HG03135 (cell line): ENCODE data around the gene SLC23A2.
"Not testable (repeated sequence)": the region's sequence is repeated elsewhere in the genome, so short reads cannot be mapped to it uniquely, and the experiment has no call there.

Source experiments
- ATAC-seq: cut with Tn5 transposase; IDR thresholded peaks from one replicate; pipeline ENCODE4 v1.9.1; 2021; ENCODE audit warnings: mild to moderate bottlenecking, moderate library complexity; ENCODE audit not compliant: unreplicated experiment

The SLC23A2 gene

DNA sequence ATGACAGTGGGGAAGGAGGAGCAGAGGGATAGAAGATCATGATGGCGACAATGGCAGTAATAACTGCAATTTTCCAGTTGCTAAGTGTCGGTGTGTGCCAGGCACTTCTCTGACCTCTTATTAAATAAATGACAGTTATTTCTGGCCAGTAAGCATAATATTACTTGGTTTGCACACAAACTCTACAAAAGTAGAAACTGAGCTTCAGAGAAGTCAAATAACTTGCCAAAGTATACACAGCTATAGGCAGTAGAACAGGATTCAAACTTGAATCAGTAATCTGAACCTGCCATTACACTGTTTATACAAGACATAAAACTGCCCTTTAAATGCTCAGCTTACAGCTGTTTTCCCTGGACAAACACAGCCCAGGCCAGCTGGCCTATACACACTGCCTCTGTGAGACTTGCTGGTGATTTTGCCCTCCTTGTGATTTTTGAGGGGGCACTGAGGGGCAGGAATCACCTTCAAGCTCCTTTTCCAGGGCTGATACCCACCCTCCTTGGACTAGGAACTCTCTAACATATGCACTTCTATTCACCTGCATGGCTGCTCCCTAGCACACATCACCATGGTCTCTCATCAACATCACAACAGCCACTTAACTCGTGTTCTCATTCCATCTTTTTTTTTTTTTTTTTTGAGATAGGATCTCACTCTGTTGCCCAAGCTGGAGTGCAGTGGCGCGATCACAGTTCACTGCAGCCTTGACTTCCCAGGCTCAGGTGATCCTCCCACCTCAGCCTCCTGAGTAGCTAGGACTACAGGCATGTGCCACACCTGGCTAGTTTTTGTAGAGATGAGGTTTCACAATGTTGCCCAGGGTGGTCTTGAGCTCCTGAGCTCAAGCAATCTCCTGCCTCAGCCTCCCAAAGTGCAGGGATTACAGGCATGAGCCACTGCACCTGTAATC, 63.6 kb downstream of the SLC23A2 start:
- ATAC-seq, result no peak

DNA sequence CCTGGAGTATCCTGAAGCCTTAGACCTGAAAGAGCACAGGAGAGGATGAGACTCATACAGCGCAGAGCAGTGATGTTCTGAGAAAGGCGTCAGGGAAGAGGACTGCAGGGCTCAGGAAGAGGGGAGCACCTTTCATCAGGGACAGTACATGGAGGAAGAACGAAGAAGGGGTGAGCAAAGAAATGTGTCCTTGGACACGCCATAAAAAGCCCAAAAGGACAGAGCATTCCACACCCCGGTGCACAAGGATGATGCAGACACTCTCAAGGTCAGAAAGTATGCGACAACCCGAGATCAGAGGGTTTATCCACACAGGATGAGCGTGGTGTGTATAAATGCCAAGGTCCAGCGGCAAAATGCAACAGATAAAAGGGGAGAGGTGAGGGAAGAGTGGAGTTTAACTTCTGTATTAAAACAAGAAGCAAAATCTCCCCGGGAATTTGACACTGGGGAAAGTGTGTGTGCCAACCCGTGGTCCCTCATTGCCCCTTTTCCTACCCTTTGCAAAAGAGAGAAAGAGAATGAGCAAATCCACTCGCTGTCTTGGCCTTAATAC, 64.4 kb downstream of the SLC23A2 start:
- ATAC-seq, result no peak

DNA sequence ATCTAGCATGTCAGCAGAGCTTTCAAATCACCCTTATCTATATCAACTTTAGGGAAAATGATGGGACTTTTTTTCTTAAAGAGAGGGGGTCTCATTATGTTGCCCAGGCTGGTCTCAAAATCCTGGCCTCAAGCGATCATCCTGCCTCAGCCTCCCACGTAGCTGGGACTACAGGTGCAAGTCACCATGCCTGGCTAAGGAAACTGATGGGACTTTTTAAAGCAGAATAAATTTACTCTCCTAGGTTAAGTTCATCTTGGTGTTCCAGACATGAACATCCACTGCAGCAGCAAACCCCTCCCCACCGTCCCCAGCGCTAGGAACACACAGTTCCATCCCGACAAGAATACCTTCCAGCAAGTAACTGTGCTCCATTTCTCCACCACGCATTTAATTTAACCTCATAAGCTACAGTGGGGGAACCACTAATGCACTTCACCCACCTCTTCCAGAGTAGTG, 64.9 kb downstream of the SLC23A2 start:
- ATAC-seq, result no peak

DNA sequence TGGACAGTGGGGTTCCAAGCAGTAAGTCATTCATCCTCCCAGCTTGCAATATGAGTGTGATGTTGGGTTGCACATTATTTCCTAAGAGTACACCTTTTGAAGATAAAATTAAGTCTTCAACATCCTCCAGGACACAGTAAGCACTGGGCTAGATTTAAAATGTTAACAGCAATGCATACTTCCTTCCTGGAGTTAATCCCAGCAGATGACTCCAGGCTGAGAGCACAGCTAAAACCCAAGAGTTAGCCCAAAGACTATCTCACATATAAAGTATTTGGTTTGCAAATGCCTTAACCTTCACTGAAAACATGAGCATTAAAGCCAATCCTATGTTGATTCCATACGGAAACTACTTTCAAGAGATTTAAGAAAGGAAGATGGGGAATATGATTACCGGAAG, 69.2 kb downstream of the SLC23A2 start:
- no peak for ATAC-seq

DNA sequence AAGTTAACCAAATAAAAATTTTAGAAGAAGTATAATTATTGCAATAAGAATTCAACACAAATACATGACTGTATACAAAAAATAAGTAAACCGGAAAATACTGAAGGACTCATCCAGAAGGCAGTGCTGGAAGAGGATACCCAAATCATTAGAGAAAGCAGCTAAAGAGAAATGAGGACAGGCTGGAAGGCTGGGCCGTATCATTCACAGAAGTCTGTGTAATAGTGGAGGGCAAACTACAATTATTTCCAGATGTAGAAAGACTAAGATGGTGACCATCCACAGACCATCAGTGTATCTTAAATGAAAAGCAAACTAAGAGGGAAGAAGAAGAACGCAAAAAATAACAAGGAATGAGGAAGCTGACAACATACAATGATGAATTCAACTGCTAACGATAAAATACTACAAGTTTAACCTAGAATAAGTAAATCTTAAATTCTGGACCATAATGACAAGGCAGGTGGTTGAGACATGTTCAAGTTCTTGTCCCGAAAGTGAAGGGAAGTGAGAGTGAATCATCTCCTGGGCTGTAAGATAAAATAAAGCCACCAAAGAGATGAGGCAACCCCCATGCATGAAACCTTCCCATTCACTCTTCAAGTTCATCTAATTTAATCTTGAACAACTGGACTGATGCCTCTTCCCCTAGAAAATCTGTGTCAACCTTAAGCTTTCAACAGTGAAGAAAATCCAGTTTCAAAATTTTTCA, 71.5 kb downstream of the SLC23A2 start:
- no peak for ATAC-seq

DNA sequence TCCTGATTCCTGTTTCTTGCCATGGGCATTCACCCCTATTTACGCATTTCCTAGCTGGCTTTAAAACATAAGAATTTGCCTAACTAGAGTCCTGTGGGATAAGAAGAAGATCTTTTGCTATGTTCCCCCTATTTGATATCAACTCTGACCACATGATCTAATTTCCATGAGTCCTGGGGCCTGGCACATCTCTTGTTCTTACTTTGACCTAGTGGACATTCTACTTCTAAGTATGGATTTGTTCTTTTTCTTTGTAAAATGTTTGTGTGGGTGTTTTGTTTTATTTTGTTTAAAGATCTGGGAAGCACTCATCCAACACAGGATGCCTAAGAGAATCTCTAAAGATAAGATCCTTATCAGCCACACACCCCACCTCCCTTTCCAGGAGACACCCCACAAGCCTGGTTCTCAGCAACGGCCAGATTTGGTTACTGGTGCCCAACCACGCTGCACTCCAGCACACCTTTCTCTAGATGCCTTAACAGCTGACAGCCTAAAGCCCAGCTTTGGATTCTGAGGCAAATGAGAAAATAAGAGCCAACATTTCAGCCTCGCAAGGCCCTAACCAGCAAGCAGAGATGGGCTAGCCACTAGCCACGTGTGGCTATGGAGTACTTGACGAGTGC, 74.7 kb downstream of the SLC23A2 start:
- no peak for ATAC-seq

DNA sequence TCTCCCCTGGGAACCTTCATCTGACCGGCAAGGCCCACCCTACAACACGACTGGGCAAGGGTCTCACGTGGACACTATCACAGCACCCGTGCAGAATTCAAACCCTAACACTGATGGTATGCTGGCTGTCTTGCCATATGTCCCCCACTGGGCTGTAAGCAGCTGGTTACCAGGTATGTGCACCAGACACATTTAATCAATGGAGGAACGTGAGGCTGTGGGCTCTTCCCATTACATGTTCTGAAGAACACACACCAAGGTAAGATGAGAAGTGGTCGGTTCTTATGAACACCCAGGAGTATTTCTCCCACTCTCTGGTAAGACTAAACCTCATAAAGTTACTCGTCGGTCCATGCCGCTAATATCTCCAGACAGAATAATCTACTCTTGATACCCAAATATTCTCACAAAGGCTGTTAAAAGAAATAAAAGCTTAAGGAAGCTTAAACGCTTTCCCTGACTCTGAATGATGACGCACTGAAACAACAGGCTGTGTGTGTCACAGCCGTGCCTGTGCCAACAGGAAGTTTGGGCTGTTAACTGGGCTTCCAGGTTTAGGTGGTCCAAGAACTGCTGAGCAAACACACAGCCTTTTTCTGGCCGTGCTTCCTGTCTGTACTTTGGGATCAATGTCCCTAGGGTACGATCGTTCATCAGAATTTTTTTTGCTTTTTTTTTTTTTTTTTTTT, 75.3 kb downstream of the SLC23A2 start:
- ATAC-seq, result no peak

DNA sequence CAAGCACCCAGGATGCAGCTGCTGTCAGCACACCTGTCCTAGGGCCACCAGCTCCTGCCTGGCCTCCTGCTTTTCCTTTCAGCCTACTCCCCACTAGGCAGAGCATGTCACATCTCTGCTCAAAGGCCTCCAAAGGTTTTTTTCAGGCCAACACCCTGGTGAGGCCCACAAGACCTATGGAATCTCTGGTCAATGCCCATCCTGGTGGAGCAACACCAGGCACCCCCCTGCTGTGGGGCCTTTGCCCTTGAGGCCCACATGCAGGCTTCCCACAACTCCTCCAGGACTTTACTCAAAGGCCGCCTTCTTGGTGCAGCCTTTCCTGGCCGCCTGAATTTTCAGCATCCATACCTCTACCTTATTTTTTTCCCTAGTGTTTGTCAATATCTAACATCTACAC, 76.9 kb downstream of the SLC23A2 start:
- no peak for ATAC-seq

DNA sequence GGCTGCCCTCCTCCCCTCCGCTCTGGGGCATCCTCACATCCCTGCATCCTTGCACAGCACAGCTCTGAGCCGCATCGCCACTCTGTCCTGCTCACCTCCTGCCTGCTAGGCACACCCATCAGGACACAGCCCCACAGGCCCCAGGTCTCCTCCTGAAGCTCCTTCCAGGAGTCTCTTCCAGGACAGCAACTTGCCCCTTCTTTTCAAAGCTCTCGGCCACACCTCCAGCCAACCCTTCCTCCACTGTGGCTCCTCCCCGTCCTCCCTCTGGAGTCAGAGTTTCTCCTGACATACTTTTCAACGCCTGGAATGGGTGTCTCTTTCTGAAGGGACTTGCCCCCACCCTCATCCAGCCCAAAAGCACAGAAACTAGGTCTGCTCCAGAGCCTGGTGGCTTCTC, 77.3 kb downstream of the SLC23A2 start:
- ATAC-seq, result no peak

DNA sequence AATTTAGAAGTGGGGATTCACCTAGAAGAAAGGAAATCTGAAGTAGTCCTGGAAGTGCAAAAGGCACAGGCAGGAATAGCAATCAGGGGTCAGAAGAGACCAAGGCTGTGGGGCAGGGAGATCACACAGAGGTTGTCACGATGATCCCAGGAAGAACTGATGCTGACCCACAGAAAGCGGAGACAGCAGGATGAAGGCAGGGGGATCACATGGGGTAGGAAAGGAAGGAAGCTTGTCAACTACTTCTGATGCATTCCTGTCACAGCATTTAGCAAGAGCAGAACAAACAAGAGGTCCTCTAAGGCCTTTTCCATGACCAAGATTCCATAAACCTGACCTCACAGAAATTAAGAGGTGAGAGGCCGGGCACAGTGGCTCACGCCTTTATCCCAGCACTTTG, 79.1 kb downstream of the SLC23A2 start:
- no peak for ATAC-seq

DNA sequence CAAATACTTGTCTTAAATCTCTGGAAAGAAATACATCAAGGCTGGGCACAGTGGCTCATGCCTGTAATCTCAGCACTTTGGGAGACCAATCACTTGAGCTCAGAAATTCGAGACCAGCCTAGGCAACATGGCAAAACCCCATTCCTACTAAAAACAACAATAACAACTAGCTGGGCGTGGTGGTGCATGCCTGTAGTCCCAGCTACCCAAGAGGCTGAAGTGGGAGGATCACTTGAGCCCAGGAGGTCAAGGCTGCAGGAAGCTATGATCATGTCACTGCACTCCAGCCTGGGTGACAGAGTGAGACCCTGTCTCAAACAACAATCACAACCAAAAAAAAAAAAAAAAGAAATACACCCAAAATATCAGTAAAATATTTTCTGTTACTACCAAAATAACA, 80.0 kb downstream of the SLC23A2 start:
- not testable (repeated sequence) for ATAC-seq

DNA sequence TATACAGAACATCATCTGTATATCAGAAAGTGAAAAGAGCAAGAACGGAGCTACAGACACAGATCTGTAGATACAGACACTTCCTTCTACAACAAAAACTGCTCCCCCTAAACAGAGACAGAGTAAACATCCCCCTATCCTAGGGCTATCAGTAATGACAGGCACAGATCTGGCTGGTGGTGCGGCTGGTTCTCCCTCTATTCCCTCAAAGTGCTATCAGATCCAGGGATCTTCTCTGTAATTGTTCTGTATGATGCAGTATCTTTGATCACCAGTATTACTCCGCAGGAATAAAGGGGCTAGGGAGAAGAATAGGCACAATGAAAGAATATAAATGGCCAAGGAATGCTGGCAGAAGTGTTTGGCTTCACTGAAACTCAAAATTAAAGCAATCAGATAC, 80.7 kb downstream of the SLC23A2 start:
- no peak for ATAC-seq

DNA sequence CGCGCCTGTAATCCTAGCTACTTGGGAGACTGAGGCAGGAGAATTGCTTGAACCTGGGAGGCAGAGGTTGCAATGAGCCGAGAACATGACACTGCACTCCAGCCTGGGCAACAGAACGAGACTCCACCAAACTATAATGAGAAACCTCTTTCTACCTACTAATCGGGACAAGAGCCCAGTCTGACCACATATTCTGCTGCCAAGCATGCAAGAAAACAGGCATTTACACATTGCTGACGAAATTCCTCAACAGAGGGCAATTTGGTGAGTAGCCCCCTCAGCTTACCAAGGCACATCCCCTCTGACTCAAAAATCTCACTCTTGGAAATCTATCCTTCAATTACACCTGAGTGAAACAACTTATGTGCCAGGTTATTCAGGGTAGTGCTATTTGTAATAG, 81.2 kb downstream of the SLC23A2 start:
- ATAC-seq, result no peak

DNA sequence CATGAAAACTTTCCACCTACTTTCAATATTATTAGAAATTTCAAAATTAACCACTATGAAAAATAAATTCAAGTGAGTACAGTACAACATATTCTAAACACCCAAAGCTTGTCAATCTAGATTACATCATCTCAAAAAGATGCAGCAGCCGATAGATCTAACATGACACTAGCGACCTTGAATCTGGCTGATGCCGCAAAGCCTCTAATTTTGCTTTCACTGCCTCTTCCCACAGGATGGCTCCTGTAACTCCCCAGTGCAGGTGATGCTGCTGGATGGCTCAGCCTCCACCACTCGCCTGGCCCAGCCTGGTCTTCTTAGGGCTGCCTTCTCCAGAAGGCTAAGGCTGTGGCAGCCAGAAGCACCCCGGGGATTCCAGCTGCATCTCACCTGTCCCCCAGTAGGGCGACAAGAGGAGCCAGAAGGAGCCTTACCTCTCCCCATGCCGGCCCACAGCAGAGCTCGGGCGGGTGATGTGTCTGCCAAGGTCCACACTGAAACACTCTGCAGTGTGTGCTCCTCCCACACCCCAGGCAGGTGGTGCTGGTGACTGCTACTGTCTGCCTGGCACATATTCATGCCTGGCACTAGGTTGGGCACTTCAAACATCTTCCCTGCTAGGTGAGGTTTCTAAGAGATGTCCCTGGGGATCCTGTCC, 82.1 kb downstream of the SLC23A2 start:
- ATAC-seq, result no peak

DNA sequence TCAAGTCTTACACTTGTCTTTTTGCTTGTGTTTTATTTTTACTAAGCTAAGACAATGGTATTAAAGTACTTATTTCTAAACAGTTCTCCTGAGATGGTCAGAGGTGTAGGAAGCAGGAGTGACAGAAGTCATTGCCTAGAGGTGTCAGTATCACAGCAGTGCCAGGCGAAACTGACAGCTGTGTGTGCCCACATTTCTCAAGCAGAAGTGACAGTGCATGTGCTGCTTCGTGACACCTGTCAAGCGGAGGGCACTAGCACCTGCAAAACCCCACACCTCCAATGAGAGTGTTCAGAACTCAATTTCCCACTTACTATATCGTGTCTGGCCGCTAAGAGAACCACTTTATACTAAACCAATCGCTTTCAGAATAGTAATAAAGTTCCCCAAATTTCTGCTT, 82.8 kb downstream of the SLC23A2 start:
- no peak for ATAC-seq

DNA sequence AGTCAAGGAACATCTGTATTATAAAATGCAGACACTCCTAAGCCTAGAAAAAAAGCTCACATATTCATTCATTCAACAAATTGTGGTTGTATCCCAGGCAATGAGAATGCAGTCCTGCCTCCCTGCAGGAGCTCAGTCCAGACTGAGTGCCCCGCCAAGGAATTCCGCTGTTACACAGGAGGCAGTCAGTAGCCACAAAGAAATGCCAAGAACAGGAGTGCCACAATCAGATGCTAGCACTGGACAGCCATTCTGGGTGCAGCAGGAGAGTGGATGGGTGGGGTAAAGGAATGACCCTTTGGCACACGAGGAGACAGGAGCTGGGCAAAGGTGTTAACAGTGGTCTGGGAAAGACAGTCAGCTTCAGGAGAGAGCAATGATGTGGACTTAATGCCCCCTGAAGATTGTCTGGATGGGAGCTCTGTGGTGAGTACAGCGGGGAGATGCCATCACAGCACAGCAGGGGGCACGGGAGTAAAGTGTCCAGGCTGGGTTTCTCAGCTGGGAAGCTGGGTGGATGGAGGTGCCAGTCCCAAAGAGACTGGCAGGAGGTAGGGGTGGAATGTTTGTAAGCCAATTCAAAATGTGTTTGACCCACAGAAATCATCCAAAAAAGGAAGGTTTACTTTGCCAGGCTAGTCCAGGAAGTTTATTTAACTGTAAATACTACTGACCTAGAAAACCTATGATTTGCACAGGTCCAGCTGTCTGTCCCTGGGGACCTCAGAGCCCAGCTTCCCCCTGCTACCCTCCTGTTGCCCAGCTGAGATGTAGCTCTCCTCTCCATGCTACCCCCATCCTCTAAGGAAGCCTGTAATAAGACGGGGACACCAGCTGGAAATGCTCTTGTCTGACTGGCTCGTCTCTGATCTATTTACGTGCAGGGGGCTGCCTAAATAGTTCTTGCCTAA, 84.1 kb downstream of the SLC23A2 start:
- no peak for ATAC-seq

DNA sequence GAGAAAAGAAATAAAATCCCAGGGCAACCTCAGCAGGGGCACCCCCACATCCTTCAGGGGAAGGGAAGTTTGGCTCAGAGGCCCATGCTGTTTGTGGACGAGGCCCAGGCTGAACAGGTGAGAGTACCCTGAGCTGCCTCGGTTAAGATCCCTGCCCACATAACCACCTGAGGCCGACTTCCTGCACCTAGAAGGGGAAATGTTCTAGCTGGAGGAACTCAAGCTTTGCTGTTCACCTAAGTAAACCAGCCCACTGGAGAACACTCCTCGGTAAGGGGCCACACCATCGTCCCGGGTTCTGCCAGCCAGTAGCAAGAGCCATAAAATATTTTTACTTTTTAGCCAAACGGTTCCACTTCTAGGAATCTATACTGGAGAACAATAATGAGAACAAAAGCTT, 88.2 kb downstream of the SLC23A2 start:
- ATAC-seq, result no peak

DNA sequence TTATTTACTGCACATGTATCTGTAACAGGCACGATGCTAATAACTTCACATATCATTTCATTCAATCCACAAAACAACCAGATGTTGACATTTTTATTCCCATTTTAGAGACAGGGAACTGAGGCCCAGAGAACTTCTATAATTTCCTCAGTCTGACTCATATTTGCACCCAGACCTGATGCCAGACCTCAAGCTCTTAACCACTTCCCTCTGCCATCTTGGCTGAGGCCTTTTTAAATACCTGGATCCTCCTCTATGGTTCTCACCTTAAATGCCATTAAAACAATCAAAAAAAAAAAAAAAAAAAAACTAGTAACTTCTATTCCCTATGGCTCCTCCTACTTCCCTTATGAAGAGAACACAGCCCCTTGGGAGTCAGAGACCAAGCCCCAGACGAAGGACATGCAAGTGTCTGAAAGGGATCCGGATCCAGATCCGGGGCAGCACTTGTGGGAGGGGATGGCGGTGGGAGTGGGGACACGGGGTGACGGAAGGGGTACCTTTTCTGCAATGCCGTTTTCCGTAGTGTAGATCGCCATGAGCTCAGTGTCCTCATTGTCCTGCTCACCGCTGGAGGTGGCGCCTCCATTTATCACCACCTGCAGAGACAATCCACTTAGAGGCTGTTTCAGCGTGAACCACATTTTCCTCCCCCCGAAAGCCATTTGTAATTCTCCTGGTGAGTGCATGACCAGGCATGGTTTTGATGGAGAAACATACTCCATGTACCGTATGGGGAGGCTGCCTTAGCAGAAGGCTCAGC, 88.7 kb downstream of the SLC23A2 start:
- ATAC-seq, result no peak

DNA sequence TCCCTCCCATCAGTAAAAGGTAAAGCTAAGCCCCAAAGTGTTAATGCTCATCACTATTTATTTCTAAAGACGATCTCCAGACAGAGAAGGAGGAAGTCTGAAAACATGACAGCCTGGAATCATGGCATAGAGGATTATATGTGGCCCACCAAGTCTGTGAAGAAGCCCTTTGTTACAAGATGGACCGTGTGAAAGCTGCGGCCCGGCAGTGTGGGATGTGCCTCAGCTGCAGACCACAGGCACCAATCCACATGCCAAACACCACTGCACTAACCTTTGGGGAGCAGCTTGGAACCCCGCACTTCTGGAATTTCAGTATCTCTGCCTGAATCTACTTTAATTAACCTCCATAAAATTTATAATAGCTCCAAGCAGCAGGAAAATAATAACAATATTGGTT, 90.4 kb downstream of the SLC23A2 start:
- no peak for ATAC-seq
